ENCODE results near the gene TNNT2.

- TF ChIP-seq CTCF (IDR thresholded peaks at IDR 0.05; ENCODE audit: low read depth, low read length) (no peak), EZH2phosphoT487 (IDR thresholded peaks at IDR 0.05; ENCODE audit: low read depth) (no peak)
These were observed 26.6 kb downstream of the TNNT2 start for GRCh38 chr1:201350884-201351283.

Data from OCI-LY3 (cell line).